Gastroesophageal sphincter (tissue), 4 donors: ENCODE results near the gene LHX2. TPM values are rescaled to one million over a fixed set of nuclear protein-coding genes. Genes with fewer than 3 reads are reported as not detected.

ENCODE experiments used
- ATAC-seq: fragments of 150-250 bp; one replicate; pipeline ENCODE4 v1.9.1; 2016; ENCODE audit warnings: mild to moderate bottlenecking, moderate library complexity
- H3K27ac ChIP-seq, 4 donors: fragments of 200-600 bp; sonication (generic) in 3 of 4; 1 replicate in 3 of 4; 2 replicates in 1 of 4; pipeline ENCODE4 v1.5.1; 2016 to 2019
- H3K27me3 ChIP-seq: fragments of 200-600 bp; sonication (generic); one replicate; pipeline ENCODE4 v1.5.1; 2019
- H3K36me3 ChIP-seq, 2 donors: fragments of 200-600 bp; sonication (generic); one replicate each; pipeline ENCODE4 v1.5.1; 2019; ENCODE audit warnings: control low read depth in 1 of 2
- H3K4me1 ChIP-seq, 3 donors: fragments of 200-600 bp; sonication (generic); 1 replicate in 2 of 3; 2 replicates in 1 of 3; pipeline ENCODE4 v1.5.1; 2016 to 2019; ENCODE audit warnings: control low read depth in 2 of 3
- H3K4me3 ChIP-seq, 2 donors: fragments of 200-600 bp; sonication (generic); one replicate each; pipeline ENCODE4 v1.5.1; 2019; ENCODE audit warnings: mild to moderate bottlenecking in 1 of 2, moderate library complexity in 1 of 2
- H3K9me3 ChIP-seq, 3 donors: fragments of 200-600 bp; sonication (generic); one replicate each; pipeline ENCODE4 v1.5.1; 2017 to 2019; ENCODE audit warnings: control low read depth in 2 of 3
- EP300 ChIP-seq: sonication (generic); formaldehyde crosslinking; IDR thresholded peaks from one replicate; pipeline ENCODE4 v1.6.1; 2017; ENCODE audit warnings: antibody characterized with exemption, mild to moderate bottlenecking
- POLR2A ChIP-seq, 2 donors: fragments of 450-650 bp; IDR thresholded peaks; one replicate each; pipeline ENCODE4 v1.6.1; 2017; ENCODE audit warnings: antibody characterized with exemption in 2 of 2, mild to moderate bottlenecking in 2 of 2, moderate library complexity in 1 of 2
- POLR2AphosphoS5 ChIP-seq: sonication (generic); formaldehyde crosslinking; IDR thresholded peaks from one replicate; pipeline ENCODE4 v1.6.1; 2017; ENCODE audit warnings: antibody characterized with exemption
- WGBS, 2 donors: methylation state at CpG; one replicate each; pipeline ENCODE4 v1.1.5; 2018; ENCODE audit warnings: low coverage in 1 of 2; 5-methylcytosine and 5-hydroxymethylcytosine counted together
- total RNA-seq, 4 donors: library from RNA; depleted of rRNA; stranded (reverse); fragments of >200 nt; gene quantifications; one replicate each; pipeline ENCODE4 v1.1.0, GENCODE V29; 2016
- TF ChIP-seq, protein P1 (sequence below), 4 experiments: fragments of 200-600 bp in 2 of 4; fragments of 450-650 bp in 2 of 4; sonication (generic) in 1 of 4; IDR thresholded peaks; one replicate each; pipeline ENCODE4 v1.5.1; 2017 to 2019; ENCODE audit warnings: antibody characterized with exemption in 4 of 4, mild to moderate bottlenecking in 2 of 4, moderate library complexity in 2 of 4

LHX2 gene
- total RNA-seq, 4 donors from 2014 or later = not detected

DNA sequence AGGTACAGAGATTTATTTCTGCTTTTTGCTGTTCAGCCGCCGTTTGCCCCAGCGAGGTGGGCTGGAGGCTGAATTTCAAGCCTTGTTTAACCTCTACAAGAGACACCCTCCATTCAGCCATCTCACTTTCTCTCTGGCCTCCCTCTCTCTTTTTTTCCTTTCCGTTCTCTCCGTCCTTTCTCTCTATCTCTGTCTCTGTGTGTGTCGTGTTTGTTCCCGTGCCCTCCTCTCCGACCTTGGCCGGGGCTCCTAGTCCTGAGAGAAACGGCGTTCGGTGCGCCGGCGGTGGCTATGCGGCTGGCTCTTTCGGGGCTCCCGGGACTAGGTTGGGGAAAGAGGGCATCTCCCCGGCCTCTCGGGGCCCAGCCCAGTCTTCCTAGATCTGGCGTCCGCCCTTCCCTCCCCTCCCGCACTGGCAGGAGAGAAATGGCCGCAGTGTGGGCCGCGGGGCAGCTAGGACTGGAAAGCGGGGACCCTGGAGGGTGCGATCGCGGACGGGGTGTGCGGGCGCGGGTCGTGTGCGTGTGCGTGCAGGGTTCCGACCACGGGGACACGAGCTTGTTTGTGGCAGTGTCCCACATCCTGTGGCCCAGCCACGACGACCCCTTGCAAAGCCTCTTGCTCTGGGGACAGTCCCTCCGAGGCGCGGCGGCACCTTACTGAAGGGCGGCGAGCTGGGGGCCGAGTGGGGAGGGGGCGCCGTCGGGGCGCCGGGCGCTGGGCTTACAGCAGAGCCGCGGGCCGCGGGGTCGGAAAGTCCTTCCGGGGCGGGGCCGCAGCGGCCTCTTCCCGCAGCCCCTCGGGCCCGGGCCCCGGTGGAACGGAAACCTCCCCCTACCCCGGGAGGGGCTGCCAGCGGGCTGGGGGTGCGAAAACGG is 5.7 kb downstream of the LHX2 start:
- H3K9me3 ChIP-seq = no peaks in the 10 kb centered on the region
- peaks cover 0 to 61% (median 36%) of the 10 kb centered on the region in 3 donors for H3K4me1 ChIP-seq
- no peaks in the 10 kb centered on the region for H3K36me3 ChIP-seq
- H3K27me3 ChIP-seq = peaks cover 100% of the 10 kb centered on the region
- no peak overlapping the region for H3K27ac ChIP-seq
- no peak for ATAC-seq
- TF ChIP-seq EP300 (no peak), POLR2A (IDR thresholded peaks at IDR 0.05) (no peak), POLR2AphosphoS5 (no peak)
- TF ChIP-seq, protein P1, sequence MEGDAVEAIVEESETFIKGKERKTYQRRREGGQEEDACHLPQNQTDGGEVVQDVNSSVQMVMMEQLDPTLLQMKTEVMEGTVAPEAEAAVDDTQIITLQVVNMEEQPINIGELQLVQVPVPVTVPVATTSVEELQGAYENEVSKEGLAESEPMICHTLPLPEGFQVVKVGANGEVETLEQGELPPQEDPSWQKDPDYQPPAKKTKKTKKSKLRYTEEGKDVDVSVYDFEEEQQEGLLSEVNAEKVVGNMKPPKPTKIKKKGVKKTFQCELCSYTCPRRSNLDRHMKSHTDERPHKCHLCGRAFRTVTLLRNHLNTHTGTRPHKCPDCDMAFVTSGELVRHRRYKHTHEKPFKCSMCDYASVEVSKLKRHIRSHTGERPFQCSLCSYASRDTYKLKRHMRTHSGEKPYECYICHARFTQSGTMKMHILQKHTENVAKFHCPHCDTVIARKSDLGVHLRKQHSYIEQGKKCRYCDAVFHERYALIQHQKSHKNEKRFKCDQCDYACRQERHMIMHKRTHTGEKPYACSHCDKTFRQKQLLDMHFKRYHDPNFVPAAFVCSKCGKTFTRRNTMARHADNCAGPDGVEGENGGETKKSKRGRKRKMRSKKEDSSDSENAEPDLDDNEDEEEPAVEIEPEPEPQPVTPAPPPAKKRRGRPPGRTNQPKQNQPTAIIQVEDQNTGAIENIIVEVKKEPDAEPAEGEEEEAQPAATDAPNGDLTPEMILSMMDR (IDR thresholded peaks at IDR 0.05) = no peak
- WGBS, 2 donors = 3 to 11% methylated on average over 5 to 9 of the region's 73 CpGs
- peak overlapping the region in 1 of 2 donors; percentile 31 for H3K4me3 ChIP-seq

DNA sequence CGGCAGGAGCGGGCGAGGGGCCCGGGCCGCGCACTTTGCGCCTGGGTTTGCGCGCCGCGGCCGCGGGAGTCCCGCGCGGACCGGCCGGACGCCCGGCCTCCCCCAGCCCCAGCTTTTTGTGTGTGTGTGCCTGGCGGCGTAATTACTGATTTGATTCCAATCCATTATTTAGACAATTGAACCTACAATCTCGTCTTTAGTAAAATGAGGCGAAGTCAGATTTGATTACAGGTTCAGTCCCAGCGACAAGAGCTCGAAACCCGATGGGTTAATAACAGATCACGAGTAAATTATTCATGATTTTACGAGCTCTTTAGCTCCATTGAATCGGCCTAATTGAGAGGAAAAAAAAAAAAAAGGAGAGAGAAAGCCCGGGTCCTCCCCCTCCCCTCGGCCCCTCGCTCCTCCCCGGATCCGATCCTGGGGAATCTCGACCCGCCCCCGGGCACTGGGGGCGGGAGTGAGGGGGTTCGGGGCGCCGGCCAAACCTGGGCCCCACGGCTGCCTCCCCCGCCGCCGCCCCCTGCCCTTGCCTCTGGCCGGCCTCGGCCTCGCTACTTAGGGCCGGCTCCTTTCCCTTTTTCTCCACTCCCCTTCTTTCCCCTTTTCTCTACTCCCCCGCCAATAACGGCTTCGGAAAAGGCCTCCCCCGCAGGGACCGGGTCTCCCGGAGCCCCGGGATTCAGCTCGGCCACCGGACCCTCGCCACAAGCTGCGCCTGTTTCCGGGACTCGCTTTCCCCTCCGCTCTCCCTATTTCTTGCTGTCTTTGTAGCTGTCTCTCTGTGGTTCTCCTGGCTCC is 6.6 kb downstream of the LHX2 start:
- peaks cover 0 to 58% (median 32%) of the 10 kb centered on the region in 3 donors for H3K4me1 ChIP-seq
- TF ChIP-seq POLR2AphosphoS5 (no peak), POLR2A (IDR thresholded peaks at IDR 0.05) (no peak), EP300 (no peak)
- TF ChIP-seq, protein P1 (IDR thresholded peaks at IDR 0.05) = no peak
- WGBS, 2 donors = 3% methylated on average over 15 to 35 of the region's 64 CpGs
- no peak overlapping the region for H3K27ac ChIP-seq
- H3K4me3 ChIP-seq = peak overlapping the region in 1 of 2 donors; percentile 31
- no peaks in the 10 kb centered on the region for H3K9me3 ChIP-seq
- H3K27me3 ChIP-seq = peaks cover 100% of the 10 kb centered on the region
- no peaks in the 10 kb centered on the region for H3K36me3 ChIP-seq
- no peak for ATAC-seq

DNA sequence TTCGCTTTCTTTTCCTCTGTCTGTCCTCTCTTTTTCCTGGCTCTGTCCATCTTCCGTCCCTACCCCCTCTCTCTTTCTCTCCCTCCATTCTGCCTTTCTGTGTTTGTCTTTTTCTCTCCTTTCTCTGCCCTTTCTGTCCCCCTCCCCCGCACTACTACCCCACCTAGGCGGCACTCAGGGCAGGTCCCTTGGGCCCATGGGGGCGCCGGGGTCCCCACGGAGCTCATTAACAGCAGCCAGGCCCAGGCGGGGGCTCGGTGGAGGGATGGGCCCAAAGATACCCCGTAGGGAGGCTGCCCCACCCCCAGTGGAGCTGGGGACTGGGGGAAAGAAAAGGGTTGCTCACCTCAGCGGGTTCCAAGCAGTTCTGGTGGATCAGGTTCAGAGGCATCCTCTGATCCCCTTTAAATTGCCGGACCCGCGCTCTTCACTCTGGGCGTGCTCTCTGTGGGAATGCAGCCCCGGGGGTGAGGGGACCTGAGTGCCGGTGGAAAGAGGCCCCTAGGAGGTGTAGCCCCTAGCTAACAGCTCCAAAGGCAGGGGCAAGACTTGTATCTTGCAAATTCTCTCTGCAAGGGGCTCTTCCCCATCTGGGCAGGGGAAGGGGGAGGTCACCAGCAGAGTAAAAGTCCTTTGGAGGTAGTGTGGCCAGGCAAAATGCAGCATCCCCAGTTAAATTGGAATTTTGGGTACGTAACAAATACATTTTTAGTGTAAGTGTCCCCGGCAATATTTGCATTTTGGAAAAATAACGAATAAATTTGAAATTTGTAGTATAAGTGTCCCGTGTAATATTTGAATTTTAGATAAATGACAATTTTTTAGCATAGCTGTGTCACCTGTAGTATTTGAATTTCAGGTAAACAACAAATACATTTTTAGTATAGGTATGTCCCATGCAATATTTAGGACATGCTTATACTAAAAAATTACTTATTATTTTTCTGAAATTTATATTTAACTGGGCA is 7.4 kb downstream of the LHX2 start:
- Histone ChIP-seq H3K4me1 (peaks cover 0 to 51% (median 32%) of the 10 kb centered on the region in 3 donors), H3K27me3 (peaks cover 100% of the 10 kb centered on the region), H3K9me3 (no peaks in the 10 kb centered on the region), H3K36me3 (no peaks in the 10 kb centered on the region), H3K27ac (no peak overlapping the region), H3K4me3 (peak overlapping the region in 1 of 2 donors; percentile 31)
- TF ChIP-seq POLR2AphosphoS5 (no peak), EP300 (no peak), POLR2A (IDR thresholded peaks at IDR 0.05) (no peak)
- TF ChIP-seq, protein P1 (IDR thresholded peaks at IDR 0.05) = no peak
- ATAC-seq = no peak
- WGBS, 2 donors = 10 to 23% methylated on average over 6 of the region's 21 CpGs

DNA sequence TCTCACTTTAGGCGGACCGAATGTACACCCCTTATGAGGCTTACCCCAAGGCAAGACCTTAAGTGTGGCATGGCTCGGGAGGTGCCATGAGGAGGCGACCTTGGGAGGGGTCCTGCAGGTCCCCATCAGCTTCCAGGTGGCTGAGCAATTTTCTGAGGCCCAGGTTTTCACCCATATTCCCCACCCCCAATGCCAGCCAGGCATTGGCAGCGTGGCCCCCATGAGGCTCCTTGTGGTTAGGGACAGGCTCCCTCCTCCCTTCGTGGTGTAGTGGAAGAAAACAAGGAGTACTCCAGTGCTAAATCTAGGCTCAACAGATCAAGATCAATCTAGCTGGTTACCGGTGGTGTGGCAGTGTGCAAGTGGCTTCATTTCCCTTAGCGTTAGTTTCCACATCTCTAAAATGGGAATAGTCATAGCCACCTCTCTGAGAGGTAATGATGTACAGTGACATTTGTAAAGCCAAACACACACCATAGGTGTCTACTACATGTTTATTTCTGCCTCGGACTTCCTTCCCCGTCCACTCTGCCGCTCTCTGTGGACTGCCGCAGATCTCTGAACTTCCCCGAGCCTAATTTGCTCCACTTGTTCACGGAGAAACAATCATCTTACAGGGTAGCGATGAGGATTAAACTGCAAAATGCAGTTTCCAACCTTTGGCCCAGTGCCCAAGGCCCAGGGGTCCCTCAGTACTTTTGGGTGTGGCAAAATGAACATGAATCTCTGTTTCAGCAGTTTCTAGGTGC is 8.4 kb downstream of the LHX2 start:
- no peaks in the 10 kb centered on the region for H3K36me3 ChIP-seq
- 6 to 9% methylated on average over 6 to 12 of the region's 15 CpGs for WGBS, 2 donors
- no peaks in the 10 kb centered on the region for H3K9me3 ChIP-seq
- ATAC-seq = no peak
- H3K27me3 ChIP-seq = peaks cover 100% of the 10 kb centered on the region
- H3K4me1 ChIP-seq = peaks cover 0 to 47% (median 32%) of the 10 kb centered on the region in 3 donors
- TF ChIP-seq POLR2A (IDR thresholded peaks at IDR 0.05) (no peak), POLR2AphosphoS5 (no peak), EP300 (no peak)
- TF ChIP-seq, protein P1 (IDR thresholded peaks at IDR 0.05) = no peak
- no peak overlapping the region for H3K4me3 ChIP-seq
- H3K27ac ChIP-seq = no peak overlapping the region
